ENCODE results near the gene ASPSCR1.

ASPSCR1 gene

GRCh38 chr17:81932333-81932983 lies 45.0 kb upstream of the ASPSCR1 start:
- no peak overlapping the region for H3K9ac ChIP-seq (ENCODE audit: low read length in 5 of 5)
- no peaks in the 10 kb centered on the region for H3K36me3 ChIP-seq (ENCODE audit: control insufficient read depth in 5 of 5, insufficient read depth in 5 of 5, low read length in 5 of 5)
- no peak overlapping the region for H3K4me3 ChIP-seq (ENCODE audit: low read depth in 1 of 5, low read length in 5 of 5)
- H3K27ac ChIP-seq (ENCODE audit: low read depth, low read length), result no peak overlapping the region
- no peaks in the 10 kb centered on the region for H3K9me3 ChIP-seq (ENCODE audit: control insufficient read depth in 5 of 5, low read length in 5 of 5)
- peaks cover 27 to 44% (median 42%) of the 10 kb centered on the region in 5 donors for H3K27me3 ChIP-seq (ENCODE audit: control insufficient read depth in 5 of 5, insufficient read depth in 4 of 5, low read length in 5 of 5)
- peaks cover 0 to 23% (median 18%) of the 10 kb centered on the region in 5 donors for H3K4me1 ChIP-seq (ENCODE audit: control insufficient read depth in 5 of 5, insufficient read depth in 5 of 5, low read length in 5 of 5)

GRCh38 chr17:81933178-81933699 lies 44.2 kb upstream of the ASPSCR1 start:
- Histone ChIP-seq H3K27ac (ENCODE audit: low read depth, low read length) (no peak overlapping the region), H3K4me3 (ENCODE audit: low read depth in 1 of 5, low read length in 5 of 5) (no peak overlapping the region), H3K9ac (ENCODE audit: low read length in 5 of 5) (no peak overlapping the region), H3K4me1 (ENCODE audit: control insufficient read depth in 5 of 5, insufficient read depth in 5 of 5, low read length in 5 of 5) (peaks cover 0 to 24% (median 15%) of the 10 kb centered on the region in 5 donors), H3K9me3 (ENCODE audit: control insufficient read depth in 5 of 5, low read length in 5 of 5) (no peaks in the 10 kb centered on the region), H3K27me3 (ENCODE audit: control insufficient read depth in 5 of 5, insufficient read depth in 4 of 5, low read length in 5 of 5) (peaks cover 24 to 44% (median 43%) of the 10 kb centered on the region in 5 donors), H3K36me3 (ENCODE audit: control insufficient read depth in 5 of 5, insufficient read depth in 5 of 5, low read length in 5 of 5) (no peaks in the 10 kb centered on the region)

- H3K4me3 ChIP-seq (ENCODE audit: low read depth in 1 of 5, low read length in 5 of 5), result no peak overlapping the region
- H3K4me1 ChIP-seq (ENCODE audit: control insufficient read depth in 5 of 5, insufficient read depth in 5 of 5, low read length in 5 of 5), result peaks cover 0 to 17% (median 14%) of the 10 kb centered on the region in 5 donors
- no peaks in the 10 kb centered on the region for H3K36me3 ChIP-seq (ENCODE audit: control insufficient read depth in 5 of 5, insufficient read depth in 5 of 5, low read length in 5 of 5)
Observed at GRCh38 chr17:81934098-81934757, 43.2 kb upstream of the ASPSCR1 start.

GRCh38 chr17:81934850-81935708 lies 42.4 kb upstream of the ASPSCR1 start:
- peaks cover 0 to 24% (median 20%) of the 10 kb centered on the region in 5 donors for H3K4me1 ChIP-seq (ENCODE audit: control insufficient read depth in 5 of 5, insufficient read depth in 5 of 5, low read length in 5 of 5)
- H3K9ac ChIP-seq (ENCODE audit: low read length in 5 of 5), result no peak overlapping the region
- H3K36me3 ChIP-seq (ENCODE audit: control insufficient read depth in 5 of 5, insufficient read depth in 5 of 5, low read length in 5 of 5), result no peaks in the 10 kb centered on the region
- no peak overlapping the region for H3K4me3 ChIP-seq (ENCODE audit: low read depth in 1 of 5, low read length in 5 of 5)
- no peak overlapping the region for H3K27ac ChIP-seq (ENCODE audit: low read depth, low read length)
- H3K27me3 ChIP-seq (ENCODE audit: control insufficient read depth in 5 of 5, insufficient read depth in 4 of 5, low read length in 5 of 5), result peaks cover 17 to 41% (median 38%) of the 10 kb centered on the region in 5 donors
- no peaks in the 10 kb centered on the region for H3K9me3 ChIP-seq (ENCODE audit: control insufficient read depth in 5 of 5, low read length in 5 of 5)

More at GRCh38 chr17:81934098-81934757, 43.2 kb upstream of the ASPSCR1 start:
- H3K9me3 ChIP-seq (ENCODE audit: control insufficient read depth in 5 of 5, low read length in 5 of 5), result no peaks in the 10 kb centered on the region
- no peak overlapping the region for H3K9ac ChIP-seq (ENCODE audit: low read length in 5 of 5)
- no peak overlapping the region for H3K27ac ChIP-seq (ENCODE audit: low read depth, low read length)
- H3K27me3 ChIP-seq (ENCODE audit: control insufficient read depth in 5 of 5, insufficient read depth in 4 of 5, low read length in 5 of 5), result peaks cover 17 to 42% (median 35%) of the 10 kb centered on the region in 5 donors

- peaks cover 17 to 45% (median 35%) of the 10 kb centered on the region in 5 donors for H3K27me3 ChIP-seq (ENCODE audit: control insufficient read depth in 5 of 5, insufficient read depth in 4 of 5, low read length in 5 of 5)
- H3K4me3 ChIP-seq (ENCODE audit: low read depth in 1 of 5, low read length in 5 of 5), result no peak overlapping the region
Observed at GRCh38 chr17:81935709-81936084, 41.7 kb upstream of the ASPSCR1 start.

GRCh38 chr17:81939218-81939617 lies 38.2 kb upstream of the ASPSCR1 start:
- H3K9ac ChIP-seq (ENCODE audit: low read length in 5 of 5), result no peak overlapping the region
- H3K36me3 ChIP-seq (ENCODE audit: control insufficient read depth in 5 of 5, insufficient read depth in 5 of 5, low read length in 5 of 5), result no peaks in the 10 kb centered on the region
- H3K4me1 ChIP-seq (ENCODE audit: control insufficient read depth in 5 of 5, insufficient read depth in 5 of 5, low read length in 5 of 5), result peaks cover 0 to 28% (median 24%) of the 10 kb centered on the region in 5 donors
- H3K27ac ChIP-seq (ENCODE audit: low read depth, low read length), result no peak overlapping the region
- peaks cover 9 to 35% (median 29%) of the 10 kb centered on the region in 5 donors for H3K27me3 ChIP-seq (ENCODE audit: control insufficient read depth in 5 of 5, insufficient read depth in 4 of 5, low read length in 5 of 5)
- no peak overlapping the region for H3K4me3 ChIP-seq (ENCODE audit: low read depth in 1 of 5, low read length in 5 of 5)
- H3K9me3 ChIP-seq (ENCODE audit: control insufficient read depth in 5 of 5, low read length in 5 of 5), result no peaks in the 10 kb centered on the region

More at GRCh38 chr17:81935709-81936084, 41.7 kb upstream of the ASPSCR1 start:
- Histone ChIP-seq H3K27ac (ENCODE audit: low read depth, low read length) (no peak overlapping the region), H3K4me1 (ENCODE audit: control insufficient read depth in 5 of 5, insufficient read depth in 5 of 5, low read length in 5 of 5) (peaks cover 0 to 28% (median 24%) of the 10 kb centered on the region in 5 donors), H3K9me3 (ENCODE audit: control insufficient read depth in 5 of 5, low read length in 5 of 5) (no peaks in the 10 kb centered on the region), H3K9ac (ENCODE audit: low read length in 5 of 5) (no peak overlapping the region), H3K36me3 (ENCODE audit: control insufficient read depth in 5 of 5, insufficient read depth in 5 of 5, low read length in 5 of 5) (no peaks in the 10 kb centered on the region)

- H3K27me3 ChIP-seq (ENCODE audit: control insufficient read depth in 5 of 5, insufficient read depth in 4 of 5, low read length in 5 of 5), result peaks cover 15 to 40% (median 28%) of the 10 kb centered on the region in 5 donors
- no peaks in the 10 kb centered on the region for H3K36me3 ChIP-seq (ENCODE audit: control insufficient read depth in 5 of 5, insufficient read depth in 5 of 5, low read length in 5 of 5)
- no peak overlapping the region for H3K9ac ChIP-seq (ENCODE audit: low read length in 5 of 5)
- H3K4me3 ChIP-seq (ENCODE audit: low read depth in 1 of 5, low read length in 5 of 5), result no peak overlapping the region
- H3K4me1 ChIP-seq (ENCODE audit: control insufficient read depth in 5 of 5, insufficient read depth in 5 of 5, low read length in 5 of 5), result peaks cover 0 to 28% (median 24%) of the 10 kb centered on the region in 5 donors
- H3K9me3 ChIP-seq (ENCODE audit: control insufficient read depth in 5 of 5, low read length in 5 of 5), result no peaks in the 10 kb centered on the region
- H3K27ac ChIP-seq (ENCODE audit: low read depth, low read length), result no peak overlapping the region
Observed at GRCh38 chr17:81939881-81940385, 37.5 kb upstream of the ASPSCR1 start.

GRCh38 chr17:81940538-81941483 lies 36.6 kb upstream of the ASPSCR1 start:
- H3K27ac ChIP-seq (ENCODE audit: low read depth, low read length), result no peak overlapping the region
- H3K36me3 ChIP-seq (ENCODE audit: control insufficient read depth in 5 of 5, insufficient read depth in 5 of 5, low read length in 5 of 5), result no peaks in the 10 kb centered on the region
- H3K9me3 ChIP-seq (ENCODE audit: control insufficient read depth in 5 of 5, low read length in 5 of 5), result no peaks in the 10 kb centered on the region
- H3K4me3 ChIP-seq (ENCODE audit: low read depth in 1 of 5, low read length in 5 of 5), result no peak overlapping the region
- peaks cover 15 to 35% (median 24%) of the 10 kb centered on the region in 5 donors for H3K27me3 ChIP-seq (ENCODE audit: control insufficient read depth in 5 of 5, insufficient read depth in 4 of 5, low read length in 5 of 5)
- H3K9ac ChIP-seq (ENCODE audit: low read length in 5 of 5), result no peak overlapping the region
- H3K4me1 ChIP-seq (ENCODE audit: control insufficient read depth in 5 of 5, insufficient read depth in 5 of 5, low read length in 5 of 5), result peaks cover 0 to 28% (median 24%) of the 10 kb centered on the region in 5 donors
